WTC11 (cell line): ENCODE results near the gene CEP131. TPM values are rescaled to one million over a fixed set of nuclear protein-coding genes. Genes with fewer than 3 reads are reported as not detected.

Experiments used
- ATAC-seq: fragments of 200-7000 bp; cut with Tn5 transposase; 2 replicates; pipeline ENCODE4 v1.10.0; 2021; ENCODE audit warnings: mild to moderate bottlenecking, moderate library complexity
- CTCF ChIA-PET: fragments of 300-600 bp; sonication (Branson Sonifier 250); formaldehyde crosslinking; loops from one replicate; lab custom pipeline; 2021; ENCODE audit warnings: antibody characterized with exemption; lab: Charles Lee
- POLR2A ChIA-PET: fragments of 350-600 bp; sonication (Branson Sonifier 250); formaldehyde crosslinking; loops from one replicate; lab custom pipeline; 2021; ENCODE audit warnings: antibody characterized with exemption; lab: Charles Lee
- DNase-seq: peaks from one replicate; pipeline ENCODE4 v3.0.0; 2021; ENCODE audit warnings: low spot score
- H3K27ac Mint-ChIP-seq: 2 replicates; pipeline ENCODE4 v1.8.0; 2021; ENCODE audit warnings: mixed read lengths
- H3K27me3 Mint-ChIP-seq: 2 replicates; pipeline ENCODE4 v1.8.0; 2021; ENCODE audit warnings: low read depth, mild to moderate bottlenecking, moderate library complexity, mixed read lengths
- H3K36me3 Mint-ChIP-seq: 2 replicates; pipeline ENCODE4 v1.8.0; 2021; ENCODE audit warnings: mixed read lengths
- H3K4me1 Mint-ChIP-seq: 2 replicates; pipeline ENCODE4 v1.8.0; 2022; ENCODE audit warnings: mixed read lengths
- H3K4me3 Mint-ChIP-seq: 2 replicates; pipeline ENCODE4 v1.8.0; 2021; ENCODE audit warnings: mild to moderate bottlenecking, moderate library complexity, mixed read lengths
- H3K9me3 Mint-ChIP-seq: 2 replicates; pipeline ENCODE4 v1.8.0; 2021; ENCODE audit warnings: mixed read lengths
- ATF3 ChIP-seq: sonication (generic); formaldehyde crosslinking; conservative IDR thresholded peaks from 2 replicates; pipeline ENCODE4 v1.8.1; 2022; ENCODE audit warnings: mild to moderate bottlenecking, missing genetic modification reagents
- CBFB ChIP-seq: sonication (generic); formaldehyde crosslinking; IDR thresholded peaks from 2 replicates; pipeline ENCODE4 v1.8.1; 2022; ENCODE audit warnings: mild to moderate bottlenecking, low read depth, missing genetic modification reagents
- CREB1 ChIP-seq: sonication (generic); formaldehyde crosslinking; IDR thresholded peaks from 2 replicates; pipeline ENCODE4 v1.8.0; 2023; ENCODE audit warnings: mild to moderate bottlenecking, missing genetic modification reagents
- CREM ChIP-seq: sonication (generic); formaldehyde crosslinking; IDR thresholded peaks from 2 replicates; pipeline ENCODE4 v1.8.1; 2022; ENCODE audit warnings: mild to moderate bottlenecking, missing genetic modification reagents, moderate library complexity
- EMX1 ChIP-seq: fragments of 250-450 bp; sonication (Bioruptor Pico); IDR thresholded peaks from 2 replicates; pipeline ENCODE4 v1.8.0; 2021; ENCODE audit warnings: mild to moderate bottlenecking
- GABPB1 ChIP-seq: sonication (generic); formaldehyde crosslinking; IDR thresholded peaks from 2 replicates; pipeline ENCODE4 v1.8.1; 2023; ENCODE audit warnings: mild to moderate bottlenecking, missing genetic modification reagents
- HMGXB4 ChIP-seq: sonication (generic); formaldehyde crosslinking; IDR thresholded peaks from 2 replicates; pipeline ENCODE4 v1.8.1; 2023; ENCODE audit warnings: mild to moderate bottlenecking, moderate library complexity, missing genetic modification reagents
- NFATC4 ChIP-seq: fragments of 250-450 bp; sonication (Bioruptor Pico); IDR thresholded peaks from 2 replicates; pipeline ENCODE4 v1.9.0; 2021; ENCODE audit warnings: mild to moderate bottlenecking
- PRDM15 ChIP-seq: sonication (generic); formaldehyde crosslinking; IDR thresholded peaks from 2 replicates; pipeline ENCODE4 v1.8.0; 2022; ENCODE audit warnings: missing genetic modification reagents
- SMAD3 ChIP-seq: sonication (generic); formaldehyde crosslinking; IDR thresholded peaks from 2 replicates; pipeline ENCODE4 v1.8.0; 2022; ENCODE audit warnings: missing genetic modification reagents, mild to moderate bottlenecking, borderline replicate concordance
- SMAD4 ChIP-seq: sonication (generic); formaldehyde crosslinking; IDR thresholded peaks from 2 replicates; pipeline ENCODE4 v1.8.0; 2022; ENCODE audit warnings: mild to moderate bottlenecking, missing genetic modification reagents
- SOX15 ChIP-seq: fragments of 250-450 bp; sonication (Bioruptor Pico); IDR thresholded peaks from 2 replicates; pipeline ENCODE4 v1.9.0; 2021; ENCODE audit warnings: mild to moderate bottlenecking
- STAT6 ChIP-seq: sonication (generic); formaldehyde crosslinking; conservative IDR thresholded peaks from 2 replicates; pipeline ENCODE4 v1.8.1; 2023; ENCODE audit warnings: mild to moderate bottlenecking, low read depth, missing genetic modification reagents, moderate library complexity
- TEAD4 ChIP-seq: sonication (generic); formaldehyde crosslinking; IDR thresholded peaks from 2 replicates; pipeline ENCODE4 v1.8.0; 2022; ENCODE audit warnings: mild to moderate bottlenecking, missing genetic modification reagents
- ZBTB21 ChIP-seq: sonication (generic); formaldehyde crosslinking; IDR thresholded peaks from 2 replicates; pipeline ENCODE4 v1.8.1; 2023; ENCODE audit warnings: mild to moderate bottlenecking, missing genetic modification reagents, borderline replicate concordance
- ZNF232 ChIP-seq: sonication (generic); formaldehyde crosslinking; IDR thresholded peaks from 2 replicates; pipeline ENCODE4 v1.8.0; 2022; ENCODE audit warnings: mild to moderate bottlenecking, missing genetic modification reagents
- ZNF281 ChIP-seq: sonication (generic); formaldehyde crosslinking; IDR thresholded peaks from 2 replicates; pipeline ENCODE4 v1.8.0; 2023; ENCODE audit warnings: mild to moderate bottlenecking, missing genetic modification reagents
- ZNF396 ChIP-seq: fragments of 250-450 bp; sonication (Bioruptor Pico); IDR thresholded peaks from 2 replicates; pipeline ENCODE4 v1.8.0; 2021; ENCODE audit warnings: mild to moderate bottlenecking, moderate library complexity, borderline replicate concordance
- ZNF425 ChIP-seq: fragments of 250-450 bp; sonication (Bioruptor Pico); conservative IDR thresholded peaks from 2 replicates; pipeline ENCODE4 v1.9.0; 2021; ENCODE audit warnings: mild to moderate bottlenecking
- ZNF671 ChIP-seq: fragments of 250-450 bp; sonication (Bioruptor Pico); IDR thresholded peaks from 2 replicates; pipeline ENCODE4 v1.8.0; 2021; ENCODE audit warnings: mild to moderate bottlenecking
- total RNA-seq: library from RNA; stranded (reverse); gene quantifications from 3 replicates; pipeline ENCODE4 v1.2.3, GENCODE V29; 2021

The CEP131 gene
- total RNA-seq, 1 experiment from 2014 or later: 35.2 TPM

- TF ChIP-seq ZNF281: no peak
These were observed 23.8 kb downstream of the CEP131 start (continued) for GRCh38 chr17:81198826-81199481.

- ChIA-PET CTCF (interaction anchor here (0.8 to 1.7 kb wide), 3 partner anchors 55 to 174 kb away, joined by 3 to 4 read pairs (median 3); no protein-coding TSS in a partner anchor), POLR2A (no interaction called here)
- Mint-ChIP-seq H3K36me3 (peaks cover 2% of the 10 kb centered on the region; the same call in 1 of the 2 replicates), H3K4me3 (no peak overlapping the region), H3K9me3 (no peaks in the 10 kb centered on the region), H3K27me3 (no peaks in the 10 kb centered on the region), H3K27ac (no peak overlapping the region), H3K4me1 (no peaks in the 10 kb centered on the region)
- ATAC-seq (no peak), DNase-seq (no peak)
- TF ChIP-seq ZNF671 (CRISPR knock-in tag) (no peak), NFATC4 (no peak), TEAD4 (CRISPR knock-in tag) (no peak), ZBTB21 (no peak), ZNF232 (CRISPR knock-in tag) (no peak), GABPB1 (CRISPR knock-in tag) (no peak), CBFB (CRISPR knock-in tag) (no peak), HMGXB4 (CRISPR knock-in tag) (no peak), SMAD4 (CRISPR knock-in tag) (no peak), ZNF425 (CRISPR knock-in tag) (no peak), SOX15 (no peak), ATF3 (CRISPR knock-in tag) (no peak), CREM (no peak)
These were observed 24.8 kb downstream of the CEP131 start for GRCh38 chr17:81197831-81198490.

GRCh38 chr17:81197409-81197795 lies 25.4 kb downstream of the CEP131 start:
- no peak for DNase-seq
- ChIA-PET CTCF (interaction anchor here (0.8 kb wide), 1 partner anchor 76 kb away, joined by 3 read pairs; no protein-coding TSS in a partner anchor), POLR2A (no interaction called here)
- Mint-ChIP-seq H3K4me1 (no peaks in the 10 kb centered on the region), H3K27ac (no peak overlapping the region), H3K4me3 (no peak overlapping the region), H3K36me3 (peaks cover 2% of the 10 kb centered on the region; the same call in 1 of the 2 replicates), H3K27me3 (no peaks in the 10 kb centered on the region), H3K9me3 (no peaks in the 10 kb centered on the region)
- ATAC-seq: no peak
- TF ChIP-seq EMX1 (CRISPR knock-in tag): no peak
- no peak for TF ChIP-seq CREB1 (CRISPR knock-in tag)
- TF ChIP-seq ZNF396 (CRISPR knock-in tag): no peak
- no peak for TF ChIP-seq TEAD4 (CRISPR knock-in tag)
- TF ChIP-seq PRDM15 (CRISPR knock-in tag): no peak
- TF ChIP-seq NFATC4: no peak
- no peak for TF ChIP-seq STAT6
- no peak for TF ChIP-seq SMAD3
- TF ChIP-seq SMAD4 (CRISPR knock-in tag): no peak
